GM18520 (cell line): ENCODE measurements around the gene SSC4D.
"Not testable (repeated sequence)": the region's sequence is repeated elsewhere in the genome, so short reads cannot be mapped to it uniquely, and the experiment has no call there.

Experiments used
- ATAC-seq: cut with Tn5 transposase; IDR thresholded peaks from one replicate; pipeline ENCODE4 v1.9.1; 2021; ENCODE audit not compliant: unreplicated experiment

The SSC4D gene

DNA sequence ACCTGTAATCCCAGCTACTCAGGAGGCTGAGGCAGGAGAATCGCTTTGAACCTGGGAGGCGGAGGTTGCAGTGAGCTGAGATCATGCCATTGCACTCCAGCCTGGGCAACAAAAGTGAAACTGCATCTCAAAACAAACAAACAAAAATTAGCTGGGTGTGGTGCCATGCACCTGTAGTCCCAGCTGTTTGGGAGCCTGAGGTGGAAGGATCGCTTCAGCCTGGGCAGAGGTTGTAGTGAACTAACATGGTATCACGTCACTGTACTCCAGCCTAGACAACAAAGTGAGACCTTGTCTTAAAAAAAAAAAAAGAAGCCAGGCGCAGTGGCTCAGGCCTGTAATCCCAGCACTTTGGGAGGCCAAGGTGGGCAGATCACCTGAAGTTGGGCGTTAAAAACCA lies 21.7 kb downstream of the SSC4D start:
- ATAC-seq: not testable (repeated sequence)

DNA sequence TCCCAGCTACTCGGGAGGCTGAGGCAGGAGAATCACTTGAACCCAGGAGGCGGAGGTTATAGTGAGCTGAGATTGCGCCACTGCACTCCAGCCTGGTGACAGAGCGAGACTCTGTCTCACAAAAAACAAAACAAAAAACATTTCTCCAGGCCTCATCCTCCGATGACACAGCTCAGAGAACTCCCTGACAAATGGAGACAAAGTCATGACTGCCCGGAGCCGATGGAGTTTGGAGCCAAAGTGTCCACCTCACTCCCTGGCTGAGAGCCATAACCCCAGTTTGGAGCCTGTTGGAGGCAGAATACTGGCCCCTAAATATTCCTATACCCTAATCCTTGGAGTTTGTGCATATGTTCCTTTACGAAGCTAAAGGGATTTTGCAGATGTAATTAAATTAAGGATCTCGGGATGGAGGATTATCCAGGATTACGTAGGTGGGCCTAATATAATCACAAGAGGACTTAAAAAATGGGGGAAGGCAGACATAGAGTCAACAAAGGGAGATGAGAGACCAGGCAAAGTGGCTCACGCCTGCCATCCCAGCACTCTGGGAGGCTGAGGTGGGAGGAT lies 22.7 kb downstream of the SSC4D start:
- ATAC-seq: no peak

GRCh38 chr7:76383089-76383944 lies 26.2 kb downstream of the SSC4D start:
- ATAC-seq: no peak

DNA sequence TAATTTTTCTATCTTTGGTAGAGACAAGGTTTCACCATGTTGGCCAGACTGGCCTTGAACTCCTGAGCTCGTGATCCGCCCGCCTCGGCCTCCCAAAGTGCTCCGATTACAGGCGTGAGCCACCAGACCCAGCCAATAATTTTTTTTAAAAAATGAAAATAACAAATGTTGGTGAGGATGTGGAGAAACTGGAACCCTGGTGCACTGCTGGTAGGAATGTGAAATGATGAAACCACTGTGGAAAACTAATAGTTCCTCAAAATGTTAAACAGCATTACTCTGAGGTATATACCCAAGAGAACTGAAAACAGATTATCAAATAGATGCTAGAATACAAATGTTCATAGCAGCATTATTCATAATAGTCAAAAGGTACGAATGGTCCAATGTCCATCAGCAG lies 27.7 kb downstream of the SSC4D start:
- ATAC-seq: no peak

GRCh38 chr7:76380623-76380966 lies 28.9 kb downstream of the SSC4D start:
- no peak for ATAC-seq

DNA sequence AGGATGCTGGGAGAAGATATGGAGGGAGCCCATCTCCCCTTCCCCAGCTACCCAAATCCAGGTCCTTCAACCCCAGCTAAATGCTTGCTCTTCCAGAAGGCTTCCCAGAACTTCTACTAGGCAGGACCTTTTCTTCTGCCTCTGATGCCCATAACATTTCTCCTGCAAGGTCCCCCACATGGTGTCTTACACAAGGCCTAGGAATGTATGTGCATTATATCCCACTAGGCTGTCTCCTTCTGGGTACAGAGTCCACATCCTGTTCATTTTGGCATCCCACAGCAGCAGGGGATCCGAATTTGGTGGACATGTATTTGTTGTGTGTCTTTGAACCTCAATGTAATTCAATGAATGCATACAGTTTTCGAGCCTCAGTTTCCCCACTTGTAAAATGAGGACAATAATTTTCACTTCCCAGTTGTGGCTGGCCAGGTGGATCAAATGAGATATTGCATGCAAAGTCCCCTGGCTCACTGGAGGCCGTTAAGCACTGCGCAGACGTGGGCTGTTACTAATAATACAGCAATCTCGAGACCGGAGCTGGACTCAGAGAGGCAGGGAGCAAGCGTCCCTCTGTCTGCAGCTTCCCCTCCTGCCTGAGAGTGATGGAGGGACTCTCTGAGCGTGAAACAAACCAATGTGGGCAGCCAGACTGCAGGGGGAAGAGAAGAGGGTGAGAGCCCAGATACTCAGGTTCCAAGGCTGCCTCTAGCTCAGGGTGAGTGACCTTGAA lies 32.1 kb downstream of the SSC4D start:
- no peak for ATAC-seq

- ATAC-seq: no peak
Observed at GRCh38 chr7:76375251-76375650, 34.2 kb downstream of the SSC4D start.

GRCh38 chr7:76372984-76373833 lies 36.3 kb downstream of the SSC4D start:
- ATAC-seq: no peak

- no peak for ATAC-seq
Observed at GRCh38 chr7:76371396-76371795, 38.1 kb downstream of the SSC4D start.

DNA sequence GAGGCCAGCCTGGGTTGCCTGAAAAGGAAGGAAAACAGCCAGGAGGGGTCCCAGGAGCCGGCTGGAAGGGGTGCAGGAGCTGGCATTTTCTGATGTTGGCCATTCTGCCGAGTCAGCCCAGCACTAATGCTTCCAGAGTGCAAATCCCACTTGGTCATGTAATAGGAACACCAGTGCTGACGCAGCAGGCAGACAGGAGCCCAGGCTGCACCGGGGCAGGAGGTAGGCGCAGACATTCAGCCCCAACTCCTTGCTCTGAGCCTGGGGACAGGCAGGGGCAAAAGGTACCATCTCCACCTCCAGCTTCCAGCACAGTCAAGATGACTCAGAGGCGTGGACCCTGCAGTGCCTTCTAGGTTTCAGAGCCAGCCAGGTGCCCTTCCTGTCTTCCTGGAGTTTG lies 40.5 kb downstream of the SSC4D start:
- no peak for ATAC-seq

DNA sequence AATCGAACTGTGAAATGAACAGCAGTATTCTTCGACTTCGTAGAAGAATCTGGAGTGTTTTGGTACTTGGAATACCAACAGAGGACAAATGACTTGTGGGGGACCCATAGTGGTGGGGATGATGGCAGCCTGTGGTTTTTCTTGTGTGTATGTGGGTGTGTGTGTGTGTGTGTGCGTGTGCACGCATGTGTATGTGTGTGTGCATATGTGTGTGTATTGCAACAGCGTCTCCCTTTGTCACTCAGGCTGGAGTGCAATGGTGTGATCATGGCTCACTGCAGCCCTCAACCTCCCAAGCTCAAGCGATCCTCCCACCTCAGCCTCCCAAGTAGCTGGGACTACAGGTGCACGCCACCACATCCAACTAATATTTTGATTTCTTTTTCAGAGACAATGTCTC lies 41.3 kb downstream of the SSC4D start:
- ATAC-seq: no peak

GRCh38 chr7:76364198-76364584 lies 45.3 kb downstream of the SSC4D start:
- ATAC-seq: no peak

GRCh38 chr7:76363754-76364153 lies 45.7 kb downstream of the SSC4D start:
- ATAC-seq: not testable (repeated sequence)

GRCh38 chr7:76359978-76360638 lies 49.4 kb downstream of the SSC4D start:
- ATAC-seq: no peak

- ATAC-seq: peak; percentile 87
Observed at GRCh38 chr7:76359111-76359977, 50.2 kb downstream of the SSC4D start.

- ATAC-seq: peak; percentile 50
Observed at GRCh38 chr7:76358481-76359110, 50.9 kb downstream of the SSC4D start, which contains the start of gene YWHAG. YWHAG (minus strand) TSS chr7:76358991; CDS start chr7:76358808, 183 bp downstream.

- ATAC-seq: peak; percentile 13
Observed at GRCh38 chr7:76358011-76358480, 51.5 kb downstream of the SSC4D start.

- ATAC-seq: no peak
Observed at GRCh38 chr7:76357475-76358010, 52.0 kb downstream of the SSC4D start.

GRCh38 chr7:76356823-76357222 lies 52.7 kb downstream of the SSC4D start:
- no peak for ATAC-seq
